ENCODE measurements around the gene ATAD1.

ATAD1 gene

GRCh38 chr10:87776328-87776727 is 41.7 kb downstream of the ATAD1 start:
- no peak for TF ChIP-seq JUND (IDR thresholded peaks at IDR 0.05; ENCODE audit: low read depth)
- in situ Hi-C loops (cut with HindIII; ENCODE audit: low pct_unique_long_range_greater_than_20kb, low sequenced_read_pairs) = no loop called here
- no peak for DNase-seq (ENCODE audit: low read depth in 1 of 2, low spot score in 1 of 2)

DNA sequence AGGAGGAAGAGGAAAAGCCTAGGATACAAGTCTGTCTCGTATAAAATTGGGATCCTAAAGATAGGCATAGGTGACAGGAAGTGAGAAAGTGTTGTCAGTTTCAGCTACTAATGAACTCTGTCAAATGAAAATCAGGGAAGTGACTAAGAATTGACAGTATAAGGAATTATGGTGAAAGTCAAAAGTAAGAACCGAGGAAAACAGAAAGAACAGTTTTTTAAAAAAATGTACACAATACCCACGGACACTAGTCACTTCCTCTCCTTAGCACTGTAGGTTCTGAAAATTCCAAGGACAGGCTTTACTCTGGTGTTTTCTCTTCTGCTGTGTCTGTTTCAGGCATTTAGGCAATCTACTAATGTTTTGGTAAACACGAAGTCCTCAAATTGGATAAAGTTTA is 42.3 kb downstream of the ATAD1 start:
- in situ Hi-C loops (cut with HindIII; ENCODE audit: low pct_unique_long_range_greater_than_20kb, low sequenced_read_pairs) = no loop called here
- TF ChIP-seq JUND (IDR thresholded peaks at IDR 0.05; ENCODE audit: low read depth) = no peak
- no peak for DNase-seq (ENCODE audit: low read depth in 1 of 2, low spot score in 1 of 2)

DNA sequence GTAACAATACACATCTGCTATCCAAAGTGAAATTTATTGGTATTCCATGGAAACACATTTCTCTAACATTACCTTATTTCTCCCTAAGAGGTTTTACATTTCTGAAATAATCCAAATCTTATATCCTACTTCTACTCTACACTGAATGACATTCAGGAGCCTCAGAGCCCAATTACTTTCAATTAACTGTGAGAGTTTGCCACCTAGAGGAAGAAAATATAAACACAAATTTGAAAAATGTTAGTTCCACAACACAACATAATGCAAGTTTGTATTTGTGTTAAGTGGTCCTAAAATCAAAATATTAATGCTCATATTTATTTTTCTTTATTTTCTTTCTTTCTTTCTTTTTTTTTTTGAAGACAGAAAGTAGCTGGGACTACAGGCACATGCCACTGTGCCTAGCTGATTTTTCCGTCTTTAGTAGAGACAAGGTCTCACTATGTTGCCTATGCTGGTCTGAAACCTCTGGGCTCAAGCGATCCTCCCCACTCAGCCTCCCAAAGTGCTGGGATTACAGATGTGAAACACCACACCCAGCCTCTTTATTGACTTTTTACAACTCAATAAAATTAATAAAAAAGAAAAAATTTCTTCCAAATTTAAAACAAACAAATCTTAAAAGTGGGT is 46.0 kb downstream of the ATAD1 start:
- peak; percentile 7 to 55 for DNase-seq (ENCODE audit: low read depth in 1 of 2, low spot score in 1 of 2)
- in situ Hi-C loops (cut with HindIII; ENCODE audit: low pct_unique_long_range_greater_than_20kb, low sequenced_read_pairs) = no loop called here
- TF ChIP-seq JUND (IDR thresholded peaks at IDR 0.05; ENCODE audit: low read depth) = no peak

DNA sequence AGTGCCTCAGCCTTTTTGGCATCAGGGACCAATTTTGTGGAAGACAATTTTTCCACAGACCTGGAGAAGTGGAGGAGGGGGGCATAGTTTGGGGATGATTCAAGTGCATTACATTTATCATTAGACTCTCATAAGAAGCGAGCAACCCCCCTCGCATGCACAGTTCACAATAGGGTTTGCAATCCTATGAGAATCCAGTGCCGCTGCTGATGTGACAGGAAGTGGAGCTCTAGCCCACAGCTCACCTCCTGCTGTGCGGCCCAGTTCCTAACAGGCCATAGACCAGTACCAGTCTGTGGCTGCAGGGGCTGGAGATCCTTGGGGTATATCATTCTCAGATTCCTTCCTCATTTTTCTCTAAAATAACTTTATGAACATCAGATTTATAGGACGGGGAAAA is 50.8 kb downstream of the ATAD1 start:
- in situ Hi-C loops (cut with HindIII; ENCODE audit: low pct_unique_long_range_greater_than_20kb, low sequenced_read_pairs) = no loop called here
- no peak for DNase-seq (ENCODE audit: low read depth in 1 of 2, low spot score in 1 of 2)

GRCh38 chr10:87765666-87766376 is 52.2 kb downstream of the ATAD1 start:
- TF ChIP-seq JUND (IDR thresholded peaks at IDR 0.05; ENCODE audit: low read depth) = no peak
- in situ Hi-C loops (cut with HindIII; ENCODE audit: low pct_unique_long_range_greater_than_20kb, low sequenced_read_pairs) = no loop called here

More for the DNA sequence above, 50.8 kb downstream of the ATAD1 start:
- TF ChIP-seq JUND (IDR thresholded peaks at IDR 0.05; ENCODE audit: low read depth) = no peak

GRCh38 chr10:87764072-87764934 is 53.7 kb downstream of the ATAD1 start:
- in situ Hi-C loops (cut with HindIII; ENCODE audit: low pct_unique_long_range_greater_than_20kb, low sequenced_read_pairs) = no loop called here
- no peak for DNase-seq (ENCODE audit: low read depth in 1 of 2, low spot score in 1 of 2)
- no peak for TF ChIP-seq JUND (IDR thresholded peaks at IDR 0.05; ENCODE audit: low read depth)

More at GRCh38 chr10:87765666-87766376, 52.2 kb downstream of the ATAD1 start:
- no peak for DNase-seq (ENCODE audit: low read depth in 1 of 2, low spot score in 1 of 2)

DNA sequence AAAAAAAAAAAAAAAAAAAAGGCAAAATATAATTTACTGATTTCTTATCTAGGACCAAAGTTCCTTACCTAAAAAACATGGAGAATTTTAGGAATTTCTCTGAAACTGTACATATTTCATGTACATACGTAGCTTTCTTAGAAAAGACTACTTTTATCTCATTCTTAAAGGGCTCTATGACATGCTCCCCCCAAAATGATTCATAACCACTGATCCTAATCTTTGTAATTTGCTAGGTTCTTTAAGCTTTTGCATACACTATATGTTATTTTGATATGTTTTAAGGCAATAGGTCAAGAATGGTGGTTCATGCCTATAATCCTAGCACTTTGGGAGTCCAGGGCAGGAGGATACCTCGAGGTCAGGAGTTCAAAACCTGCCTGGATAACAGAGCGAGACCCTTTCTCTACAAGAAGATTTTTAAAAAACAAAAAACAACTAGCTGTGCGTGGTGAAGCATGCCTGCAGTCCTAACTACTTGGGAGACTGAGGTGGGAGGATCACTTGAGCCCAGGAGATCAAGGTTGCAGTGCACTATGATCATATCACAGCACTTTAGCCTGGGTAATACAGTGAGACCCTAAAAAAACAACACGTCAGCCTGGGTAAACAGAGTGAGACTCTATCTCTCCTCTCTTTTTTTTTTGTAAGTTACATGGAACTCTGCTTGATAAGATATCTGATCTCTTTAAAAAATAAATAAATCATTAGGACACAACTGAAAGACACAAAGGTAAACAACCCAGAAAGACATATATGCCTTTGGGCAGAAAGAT is 54.8 kb downstream of the ATAD1 start:
- no peak for TF ChIP-seq JUND (IDR thresholded peaks at IDR 0.05; ENCODE audit: low read depth)
- in situ Hi-C loops (cut with HindIII; ENCODE audit: low pct_unique_long_range_greater_than_20kb, low sequenced_read_pairs) = no loop called here
- no peak for DNase-seq (ENCODE audit: low read depth in 1 of 2, low spot score in 1 of 2)

DNA sequence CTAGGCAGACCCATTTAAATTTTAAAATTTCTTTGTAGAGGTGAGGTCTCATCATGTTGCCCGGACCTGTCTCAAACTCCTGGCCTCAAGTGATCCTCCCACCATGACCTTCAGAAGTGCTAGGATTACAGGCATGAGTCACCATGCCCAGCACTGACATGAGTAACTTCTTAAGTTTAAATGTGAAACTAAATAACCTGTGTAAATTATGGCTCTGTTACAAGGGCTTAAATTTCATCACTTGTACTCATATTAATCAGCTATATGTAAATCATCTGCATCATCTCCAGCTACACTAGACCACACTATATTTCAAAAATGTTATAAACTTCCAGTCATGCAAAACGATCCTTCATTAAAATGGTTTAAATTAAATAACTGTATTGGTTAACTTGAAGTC is 56.1 kb downstream of the ATAD1 start:
- TF ChIP-seq JUND (IDR thresholded peaks at IDR 0.05; ENCODE audit: low read depth) = no peak
- DNase-seq (ENCODE audit: low read depth in 1 of 2, low spot score in 1 of 2) = no peak
- in situ Hi-C loops (cut with HindIII; ENCODE audit: low pct_unique_long_range_greater_than_20kb, low sequenced_read_pairs) = no loop called here

DNA sequence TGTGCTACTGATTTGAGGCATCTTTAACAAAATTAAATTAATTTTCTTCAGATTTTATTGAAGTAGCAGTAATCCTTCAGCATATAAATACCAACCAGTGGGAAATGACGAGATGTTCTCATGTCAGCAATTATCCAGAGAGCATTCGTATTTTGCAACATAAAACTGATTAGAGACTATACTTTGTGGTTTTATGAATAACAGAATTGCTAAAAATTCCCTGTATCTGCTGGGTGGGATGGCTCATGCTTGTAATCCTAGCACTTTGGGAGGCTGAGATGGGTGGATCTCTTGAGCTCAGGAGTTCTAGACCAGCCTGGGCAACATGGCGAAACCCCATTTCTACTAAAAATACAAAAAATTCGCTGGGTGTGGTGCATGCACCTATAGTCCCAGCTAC is 56.9 kb downstream of the ATAD1 start:
- DNase-seq (ENCODE audit: low read depth in 1 of 2, low spot score in 1 of 2) = no peak
- in situ Hi-C loops (cut with HindIII; ENCODE audit: low pct_unique_long_range_greater_than_20kb, low sequenced_read_pairs) = no loop called here
- TF ChIP-seq JUND (IDR thresholded peaks at IDR 0.05; ENCODE audit: low read depth) = no peak

DNA sequence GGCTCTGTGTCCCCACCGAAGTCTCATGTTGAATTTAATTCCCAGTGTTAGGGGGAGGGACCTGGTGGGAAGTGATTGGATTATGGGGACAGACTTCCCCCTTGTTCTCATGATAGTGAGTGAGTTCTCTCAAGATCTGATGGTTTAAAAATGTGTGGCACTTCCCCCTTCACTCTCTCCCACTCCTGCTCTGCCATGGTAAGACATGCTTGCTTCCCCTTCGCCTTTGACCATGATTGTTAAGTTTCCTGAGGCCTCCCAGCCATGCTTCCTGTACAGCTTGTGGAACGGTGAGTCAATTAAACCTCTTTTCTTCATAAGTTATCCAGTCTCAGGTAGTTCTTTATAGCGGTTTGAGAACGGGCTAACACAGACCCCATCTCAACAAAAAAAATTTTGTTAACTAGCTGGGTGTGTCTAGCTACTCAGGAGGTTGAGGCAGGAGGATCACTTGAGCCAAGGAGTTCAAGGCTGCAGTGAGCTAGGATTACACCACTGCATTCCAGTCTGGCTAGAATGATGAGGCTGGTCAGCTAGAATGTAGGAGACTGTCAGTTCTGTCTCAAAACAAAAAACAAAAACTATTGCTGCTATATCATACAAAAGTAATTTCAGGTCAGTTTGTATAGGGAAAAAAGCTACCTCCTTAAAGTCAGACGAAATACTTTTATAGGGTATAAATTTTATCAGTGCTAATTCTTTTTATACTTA is 57.7 kb downstream of the ATAD1 start:
- in situ Hi-C loops (cut with HindIII; ENCODE audit: low pct_unique_long_range_greater_than_20kb, low sequenced_read_pairs) = no loop called here
- no peak for DNase-seq (ENCODE audit: low read depth in 1 of 2, low spot score in 1 of 2)
- no peak for TF ChIP-seq JUND (IDR thresholded peaks at IDR 0.05; ENCODE audit: low read depth)

GRCh38 chr10:87759551-87759950 is 58.5 kb downstream of the ATAD1 start:
- TF ChIP-seq JUND (IDR thresholded peaks at IDR 0.05; ENCODE audit: low read depth) = no peak
- no peak for DNase-seq (ENCODE audit: low read depth in 1 of 2, low spot score in 1 of 2)
- in situ Hi-C loops (cut with HindIII; ENCODE audit: low pct_unique_long_range_greater_than_20kb, low sequenced_read_pairs) = no loop called here

DNA sequence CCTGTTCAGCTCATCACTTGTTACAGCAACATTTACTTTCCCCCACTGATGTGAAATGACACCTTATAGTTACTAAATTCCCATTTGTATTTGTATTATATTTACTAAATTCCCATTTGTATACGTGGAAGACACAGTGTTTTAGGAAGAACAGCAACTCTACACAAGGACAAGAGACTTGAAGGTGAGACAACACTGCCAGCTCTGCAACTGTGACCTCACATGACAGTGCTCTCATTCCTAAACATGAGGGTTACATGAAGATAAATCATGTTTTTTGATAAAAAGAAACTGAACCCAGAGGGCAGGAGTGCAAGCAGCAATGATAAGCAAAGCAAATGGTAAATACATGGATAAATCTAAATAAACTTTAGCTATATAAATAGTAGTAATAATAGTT is 60.3 kb downstream of the ATAD1 start:
- in situ Hi-C loops (cut with HindIII; ENCODE audit: low pct_unique_long_range_greater_than_20kb, low sequenced_read_pairs) = no loop called here

More for the DNA sequence above, 60.3 kb downstream of the ATAD1 start:
- TF ChIP-seq JUND (IDR thresholded peaks at IDR 0.05; ENCODE audit: low read depth) = no peak
- DNase-seq (ENCODE audit: low read depth in 1 of 2, low spot score in 1 of 2) = no peak
